Measurements from ENCODE around the gene AURKB. TPM values are rescaled to one million over a fixed set of nuclear protein-coding genes. Genes with fewer than 3 reads are reported as not detected.

The AURKB gene
- total and polyA plus RNA-seq, 10 of the 15 experiments (the other 5 are each of a cell fraction or from before 2014, with no cell fraction given), result 52.7 to 209 (median 128) TPM

GRCh38 chr17:8161289-8162232, 48.8 kb downstream of the AURKB start:
- FAIRE-seq (no peak), ATAC-seq (peak; percentile 3), DNase-seq (ENCODE audit: low read depth, low spot score) (no peak)
- H4K20me1 ChIP-seq (ENCODE audit: control insufficient read depth, insufficient read depth), result no peaks in the 10 kb centered on the region
- H3K79me2 ChIP-seq (ENCODE audit: control insufficient read depth, insufficient read depth, low read length), result peaks cover 24% of the 10 kb centered on the region
- peak overlapping the region; percentile 100 for H3K4me2 ChIP-seq (ENCODE audit: control insufficient read depth, insufficient read depth)
- peak overlapping the region; percentile 91 for H3K9ac ChIP-seq (ENCODE audit: control insufficient read depth, insufficient read depth, low read length)
- TF ChIP-seq SREBF1 (IDR thresholded peaks at IDR 0.05; ENCODE audit: low read length) (no peak), POLR2A (IDR thresholded peaks at IDR 0.05; ENCODE audit: low read depth, low read length) (peak; percentile 66), POLR2AphosphoS5 (IDR thresholded peaks at IDR 0.05; ENCODE audit: low read length) (peak; percentile 25; the same call in 1 of the 2 replicates), ELK1 (IDR thresholded peaks at IDR 0.05; ENCODE audit: low read depth, low read length) (no peak), NFYA (IDR thresholded peaks at IDR 0.05; ENCODE audit: borderline replicate concordance, low read depth, low read length) (no peak), RAD51 (IDR thresholded peaks at IDR 0.05) (no peak)
- ChIA-PET CTCF (interaction anchor here (0.8 to 2.3 kb wide), 11 partner anchors 12 to 172 kb away, joined by 3 to 11 read pairs (median 5); no protein-coding TSS in a partner anchor), SMC1A (ENCODE audit: uncharacterized antibody, unreplicated experiment) (interaction anchor here (0.7 to 2.7 kb wide), 12 partner anchors 11 to 139 kb away, joined by 3 to 15 read pairs (median 4); no protein-coding TSS in a partner anchor), RAD21 (ENCODE audit: unreplicated experiment) (interaction anchor here (1.1 to 2.2 kb wide), 4 partner anchors 35 to 60 kb away, joined by 3 to 9 read pairs (median 4); no protein-coding TSS in a partner anchor), POLR2A (interaction anchor here (0.9 to 2.6 kb wide), 5 partner anchors 9 to 25 kb away, joined by 3 to 12 read pairs (median 4); partner anchors contain the start of gene PER1)
- peak overlapping the region; percentile 87 for H3K27ac ChIP-seq (ENCODE audit: control insufficient read depth, insufficient read depth)
- peaks cover 33% of the 10 kb centered on the region for H3K4me1 ChIP-seq (ENCODE audit: control insufficient read depth, insufficient read depth, low read length)
- no peaks in the 10 kb centered on the region for H3K9me3 ChIP-seq (replicated peaks; ENCODE audit: control insufficient read depth, insufficient read depth, low read length)
- no peak overlapping the region for H2AFZ ChIP-seq (ENCODE audit: control insufficient read depth, low read depth, low read length)
- BruUV-seq (replicated peaks), result TSS peak; percentile 82
- H3K36me3 ChIP-seq (ENCODE audit: control insufficient read depth in 2 of 2, insufficient read depth in 2 of 2, low read length in 1 of 2), result peaks cover 0 to 5% of the 10 kb centered on the region in 2 experiments; a peak in 1 of 4 replicates
- intact Hi-C loops (cut with micrococcal nuclease; ENCODE audit: unreplicated experiment), result loop anchor here (5.0 kb wide), 1 partner anchor 99 kb away; no protein-coding TSS in a partner anchor
- in situ Hi-C loops (cut with MboI), result no loop called here
- peak overlapping the region; percentile 95 for H3K4me3 ChIP-seq
- WGBS (ENCODE audit: insufficient coverage, insufficient replicate concordance, low lambda C conversion rate, missing lambda C conversion rate), result 47% methylated on average over 19 of the region's 19 CpGs
- no peaks in the 10 kb centered on the region for H3K27me3 ChIP-seq (replicated peaks in 1 of 2; ENCODE audit: control insufficient read depth in 2 of 2, insufficient read depth in 2 of 2, low read length in 1 of 2)

Measured in GM12878 (cell line).